ENCODE data around the gene SLX9.

DNA sequence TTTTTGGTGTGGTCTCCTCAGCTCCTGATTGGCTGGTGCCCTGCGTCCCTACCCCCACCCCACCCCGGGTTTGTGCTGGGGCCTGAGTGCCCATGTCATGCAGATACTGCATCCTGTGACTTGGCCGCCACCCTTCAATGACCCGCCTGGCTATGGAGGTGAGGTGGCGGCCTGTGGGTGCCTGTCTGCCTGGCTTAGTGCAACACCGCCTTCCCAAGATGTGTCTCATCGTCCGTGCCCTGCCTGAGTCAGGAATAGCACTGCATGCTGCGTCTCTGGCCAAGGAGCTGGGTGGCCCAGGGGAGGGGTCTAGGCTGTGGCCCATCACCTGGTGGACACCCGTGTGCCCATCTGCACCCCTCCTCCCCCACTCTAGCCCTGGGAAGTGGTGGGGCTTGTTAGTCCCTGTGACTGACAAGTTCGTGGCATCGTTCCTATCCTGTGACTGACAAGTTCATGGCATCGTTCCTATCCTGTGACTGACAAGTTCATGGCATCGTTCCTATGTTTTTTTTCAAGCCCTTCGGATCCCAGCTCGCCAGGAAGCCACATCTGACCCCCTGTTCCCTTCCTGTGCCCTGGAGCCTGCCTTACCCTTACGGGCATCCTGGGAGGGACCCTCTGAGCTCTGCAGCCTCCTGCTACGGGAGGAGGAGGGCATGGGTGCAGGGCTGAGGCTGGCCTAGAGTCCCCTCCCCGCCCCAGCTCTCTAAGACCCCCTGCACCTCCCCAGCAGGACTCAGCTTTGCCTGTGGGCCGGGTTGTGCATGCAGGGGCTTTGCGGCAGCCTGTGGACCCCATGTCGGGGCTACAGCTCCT is 7.5 kb downstream of the SLX9 start:
- TF ChIP-seq, protein P1, sequence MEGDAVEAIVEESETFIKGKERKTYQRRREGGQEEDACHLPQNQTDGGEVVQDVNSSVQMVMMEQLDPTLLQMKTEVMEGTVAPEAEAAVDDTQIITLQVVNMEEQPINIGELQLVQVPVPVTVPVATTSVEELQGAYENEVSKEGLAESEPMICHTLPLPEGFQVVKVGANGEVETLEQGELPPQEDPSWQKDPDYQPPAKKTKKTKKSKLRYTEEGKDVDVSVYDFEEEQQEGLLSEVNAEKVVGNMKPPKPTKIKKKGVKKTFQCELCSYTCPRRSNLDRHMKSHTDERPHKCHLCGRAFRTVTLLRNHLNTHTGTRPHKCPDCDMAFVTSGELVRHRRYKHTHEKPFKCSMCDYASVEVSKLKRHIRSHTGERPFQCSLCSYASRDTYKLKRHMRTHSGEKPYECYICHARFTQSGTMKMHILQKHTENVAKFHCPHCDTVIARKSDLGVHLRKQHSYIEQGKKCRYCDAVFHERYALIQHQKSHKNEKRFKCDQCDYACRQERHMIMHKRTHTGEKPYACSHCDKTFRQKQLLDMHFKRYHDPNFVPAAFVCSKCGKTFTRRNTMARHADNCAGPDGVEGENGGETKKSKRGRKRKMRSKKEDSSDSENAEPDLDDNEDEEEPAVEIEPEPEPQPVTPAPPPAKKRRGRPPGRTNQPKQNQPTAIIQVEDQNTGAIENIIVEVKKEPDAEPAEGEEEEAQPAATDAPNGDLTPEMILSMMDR (IDR thresholded peaks at IDR 0.05; ENCODE audit: insufficient read depth, low read depth, low read length) = no peak
- TF ChIP-seq EZH2 (IDR thresholded peaks at IDR 0.05; ENCODE audit: insufficient read depth, low read length) = no peak

Data from astrocyte (in vitro differentiated cells and primary cell).